GM19452 (cell line): ENCODE results near the gene RAB15.

ENCODE experiments used
- ATAC-seq: cut with Tn5 transposase; IDR thresholded peaks from one replicate; pipeline ENCODE4 v1.9.1; 2021; ENCODE audit not compliant: unreplicated experiment

The RAB15 gene

GRCh38 chr14:64990939-64991338 is 18.8 kb upstream of the RAB15 start:
- no peak for ATAC-seq

- ATAC-seq, result no peak
Observed at GRCh38 chr14:64990296-64990695, 18.2 kb upstream of the RAB15 start.

DNA sequence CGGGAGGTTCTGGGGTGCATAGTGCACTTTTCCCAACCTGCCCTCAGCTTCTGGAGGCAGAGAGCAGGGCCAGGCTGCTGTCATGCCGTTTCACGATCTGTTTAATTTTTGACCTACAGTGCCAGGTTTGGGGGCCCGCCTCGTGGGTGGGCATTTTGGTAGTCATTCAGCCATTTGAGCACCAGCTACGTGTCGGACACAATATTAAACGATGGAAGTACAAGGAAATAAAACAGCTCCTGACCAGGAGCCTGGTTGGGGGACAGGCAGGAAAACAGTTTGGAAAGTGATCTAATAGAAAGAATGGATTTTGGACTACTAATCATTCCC is 15.3 kb upstream of the RAB15 start:
- ATAC-seq, result no peak

GRCh38 chr14:64986648-64987437 is 14.7 kb upstream of the RAB15 start, which contains the start of gene FNTB:
Gene FNTB (plus strand): TSS chr14:64986895. CDS start chr14:64986954, 59 bp downstream.
- peak; percentile 96 for ATAC-seq

DNA sequence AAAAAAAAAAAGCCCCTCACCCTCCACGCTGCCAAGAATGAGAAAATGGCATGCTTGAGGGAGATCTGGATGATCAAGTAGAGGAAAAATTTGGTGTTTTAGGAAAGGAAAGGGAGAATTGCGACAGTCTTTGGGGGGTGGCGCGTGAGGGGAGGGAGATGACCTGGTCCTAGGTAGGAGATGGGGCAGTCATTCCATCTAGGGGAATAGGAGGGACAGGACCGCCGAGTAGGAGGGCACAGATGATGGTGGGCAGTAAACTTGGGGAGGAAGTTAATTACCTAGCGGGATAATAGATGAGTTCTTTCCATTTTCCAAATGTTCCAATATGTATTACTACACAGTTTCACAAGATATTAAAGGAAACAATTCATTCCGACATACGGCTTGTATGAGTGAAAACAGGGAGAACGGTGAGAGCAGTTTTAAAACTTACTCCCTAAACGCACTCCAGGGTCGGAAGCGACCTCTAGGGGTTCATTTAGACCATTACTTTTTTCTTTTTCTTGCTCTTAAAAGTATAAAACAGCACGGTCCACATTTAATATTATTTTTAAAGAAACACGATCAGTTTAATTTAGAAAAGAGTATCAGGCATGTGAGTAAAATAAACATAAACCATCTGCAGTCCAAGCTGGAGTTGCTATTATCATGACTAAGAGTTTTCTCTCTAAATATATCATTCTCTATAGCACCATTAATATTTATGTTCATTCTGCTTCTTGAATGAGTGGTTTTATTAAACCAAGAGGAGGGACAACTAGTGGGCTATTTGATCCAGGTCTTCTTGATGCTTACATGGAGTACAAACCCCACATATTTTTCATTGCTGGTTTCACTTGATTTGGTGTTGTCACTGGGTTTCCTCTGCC is 11.5 kb upstream of the RAB15 start:
- ATAC-seq, result no peak

- no peak for ATAC-seq
Observed at GRCh38 chr14:64979336-64980074, 7.4 kb upstream of the RAB15 start.

GRCh38 chr14:64974563-64974962 is 2.4 kb upstream of the RAB15 start:
- no peak for ATAC-seq

DNA sequence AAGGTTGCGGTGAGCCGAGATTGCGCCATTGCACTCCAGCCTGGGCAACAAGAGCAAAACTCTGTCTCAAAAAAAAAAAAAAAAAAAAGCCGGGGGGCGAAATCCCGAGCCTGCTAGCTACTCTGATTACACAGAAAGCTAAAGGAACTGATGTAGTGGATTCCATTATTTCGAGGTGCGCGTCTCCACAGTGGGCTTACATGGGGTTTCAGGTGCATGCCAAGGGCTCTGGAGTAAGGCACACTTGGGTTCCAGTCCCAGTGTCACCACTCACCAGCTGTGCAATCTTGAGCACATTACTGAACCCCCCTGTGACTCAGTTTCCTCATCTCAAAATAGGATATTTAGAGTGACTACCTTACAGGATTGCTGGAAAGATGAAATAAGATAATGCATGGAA is 1.7 kb upstream of the RAB15 start:
- ATAC-seq, result no peak

- no peak for ATAC-seq
Observed at GRCh38 chr14:64973026-64973442, 898 bp upstream of the RAB15 start.

- ATAC-seq, result no peak
Observed at GRCh38 chr14:64971491-64971942, 619 bp downstream of the RAB15 start.

DNA sequence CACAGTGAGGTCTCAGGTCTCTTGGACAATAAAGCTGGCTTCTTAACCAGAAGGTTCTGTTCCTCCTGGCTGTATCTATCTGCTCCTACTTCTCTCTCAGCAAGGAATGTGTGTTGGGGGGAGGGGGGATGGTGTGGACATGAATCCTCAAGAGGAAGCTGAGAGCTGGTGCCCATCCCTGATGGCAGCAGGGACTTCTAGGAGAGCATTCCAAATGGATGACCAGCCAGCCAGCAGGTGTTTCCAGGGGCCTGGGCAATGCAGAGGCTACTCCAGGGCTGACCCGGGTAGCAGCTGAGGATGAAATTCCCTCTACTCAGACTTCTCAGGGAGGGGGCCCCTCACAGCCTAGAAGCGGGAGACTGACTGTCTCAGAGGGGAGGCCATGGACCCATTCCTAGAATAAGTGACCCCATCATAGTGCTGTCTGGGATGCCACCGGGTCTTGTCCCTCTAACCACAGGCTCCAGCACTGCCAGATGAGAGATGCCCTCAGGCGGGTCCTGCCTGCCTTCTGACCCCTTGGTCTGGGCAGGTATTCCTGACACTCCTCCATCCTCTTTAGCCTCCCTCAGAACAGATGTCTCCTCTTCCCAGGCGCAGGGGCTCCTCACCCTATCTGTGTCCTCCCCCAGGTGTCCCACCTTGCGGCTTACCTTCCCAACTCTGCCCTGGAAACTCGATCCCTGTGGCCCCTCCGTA is 1.2 kb downstream of the RAB15 start:
- ATAC-seq, result no peak

GRCh38 chr14:64970041-64970440 is 2.1 kb downstream of the RAB15 start:
- ATAC-seq, result no peak

DNA sequence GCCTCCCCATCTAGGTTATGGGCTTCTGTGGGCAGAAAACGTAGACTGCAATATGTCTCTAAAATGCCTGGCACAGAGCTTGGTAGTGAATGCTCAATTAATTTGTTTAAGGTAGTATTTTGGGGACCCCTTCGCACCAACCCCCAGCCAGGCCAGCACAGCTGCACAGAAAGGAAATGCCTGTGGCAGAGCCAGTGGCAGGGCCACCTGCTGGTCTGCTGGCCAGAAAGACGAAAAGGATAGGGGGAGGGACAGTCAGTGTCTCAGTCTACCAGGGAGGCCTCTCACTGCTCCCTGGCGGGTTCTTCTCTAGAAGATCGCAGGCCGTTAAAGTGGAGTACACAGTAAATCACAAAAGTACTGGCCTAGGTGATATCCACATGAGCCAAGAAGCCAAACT is 3.5 kb downstream of the RAB15 start:
- ATAC-seq, result no peak

DNA sequence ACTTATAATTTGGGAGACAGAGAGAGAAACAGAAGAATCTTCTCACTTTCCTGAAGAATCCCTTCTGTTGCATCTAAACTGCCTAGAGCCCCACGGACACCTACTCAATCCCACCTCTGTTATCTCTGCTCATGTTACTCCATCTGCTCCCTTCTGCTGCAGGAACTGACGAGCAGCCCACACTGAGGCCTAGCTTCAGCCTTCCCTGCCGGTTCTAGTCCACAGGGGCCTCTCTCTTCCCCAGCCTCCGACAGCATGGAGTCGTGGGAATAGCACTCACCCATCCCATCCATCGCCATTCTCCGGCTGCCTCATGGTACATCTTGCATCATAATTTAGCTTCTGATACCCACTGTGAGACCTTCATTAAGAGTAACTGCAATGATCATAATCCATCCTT is 4.0 kb downstream of the RAB15 start:
- ATAC-seq, result no peak

- ATAC-seq, result no peak
Observed at GRCh38 chr14:64966976-64967375, 5.2 kb downstream of the RAB15 start.

- ATAC-seq, result no peak
Observed at GRCh38 chr14:64965356-64966000, 6.7 kb downstream of the RAB15 start.

GRCh38 chr14:64963611-64964010 is 8.5 kb downstream of the RAB15 start:
- no peak for ATAC-seq

- no peak for ATAC-seq
Observed at GRCh38 chr14:64960762-64961276, 11.3 kb downstream of the RAB15 start.

DNA sequence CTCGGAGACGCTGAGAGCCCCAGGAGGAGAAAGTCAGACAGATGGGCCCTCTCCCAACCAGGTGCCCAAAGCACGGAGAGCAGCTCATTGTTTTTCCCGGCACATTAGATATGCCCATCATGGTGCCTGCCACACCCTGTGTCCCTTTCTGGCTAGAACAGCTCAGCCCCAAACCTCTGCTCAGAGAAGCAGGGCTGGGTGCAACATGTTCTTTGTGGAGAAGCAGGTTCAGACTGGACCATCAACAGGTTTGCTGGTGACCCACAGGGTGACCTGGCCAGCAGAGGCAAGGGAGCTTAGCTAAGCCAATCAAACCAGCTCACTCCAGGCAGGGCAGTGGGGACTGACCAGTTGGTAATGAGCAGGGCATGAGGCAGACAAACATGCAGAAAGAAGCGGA is 13.4 kb downstream of the RAB15 start:
- no peak for ATAC-seq

DNA sequence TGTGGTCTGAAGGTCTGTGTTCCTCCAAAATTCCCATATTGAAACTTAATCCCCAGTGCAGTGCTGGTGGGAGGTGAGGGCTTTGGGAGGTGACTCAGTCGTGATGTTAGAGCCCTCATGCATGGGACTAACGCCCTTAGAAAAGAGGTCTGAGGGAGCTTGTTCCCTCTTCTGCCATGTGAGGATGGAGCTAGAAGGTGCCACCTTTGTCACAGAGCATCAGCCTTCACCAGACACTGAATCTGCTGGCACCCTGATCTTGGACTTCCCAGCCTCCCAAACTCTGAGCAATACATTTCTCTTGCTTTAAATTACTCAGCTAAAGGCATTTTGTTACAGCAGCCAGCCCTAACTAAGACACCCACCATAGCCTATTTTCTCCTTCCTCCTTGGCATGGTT is 13.9 kb downstream of the RAB15 start:
- no peak for ATAC-seq
